ENCODE results near the gene DESI1. TPM values are rescaled to one million over a fixed set of nuclear protein-coding genes. Genes with fewer than 3 reads are reported as not detected.

Gene DESI1
- total and polyA plus RNA-seq, 4 experiments from 2014 or later, result 9.5 to 28.7 (median 19.9) TPM

DNA sequence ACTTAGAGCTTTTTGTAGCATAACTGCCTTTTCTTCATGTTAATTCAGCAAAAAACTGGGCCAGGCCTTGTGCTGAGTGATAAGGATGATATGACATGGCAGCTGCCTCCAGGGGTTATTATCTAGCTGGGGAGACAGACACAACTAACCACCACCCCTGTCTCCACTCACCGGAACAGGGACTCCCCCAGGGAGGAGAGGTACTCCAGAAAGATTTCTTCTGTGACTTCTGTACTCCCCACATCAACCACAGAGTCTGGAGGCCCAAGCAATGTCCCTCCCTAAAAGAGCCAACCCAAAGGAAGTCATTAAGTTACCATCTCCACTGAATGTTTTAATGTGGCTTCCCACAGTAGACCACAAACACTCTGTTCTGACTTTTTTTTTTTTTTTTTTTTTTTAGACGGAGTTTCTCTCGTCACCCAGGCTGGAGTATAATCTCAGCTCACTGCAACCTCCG lies 16.9 kb downstream of the DESI1 start:
- H3K27me3 ChIP-seq (ENCODE audit: insufficient read depth, low read length), result no peaks in the 10 kb centered on the region
- Mint-ChIP-seq H3K27ac (peak overlapping the region; percentile 42 to 95 (median 85)), H3K4me1 (peaks cover 18 to 38% (median 23%) of the 10 kb centered on the region in 4 donors), H3K9me3 (peaks cover 0 to 3% (median 0%) of the 10 kb centered on the region in 8 donors), H3K4me3 (peak overlapping the region; percentile 43 to 79 (median 58)), H3K27me3 (peaks cover 0 to 2% of the 10 kb centered on the region in 2 donors), H3K36me3 (peaks cover 33 to 41% of the 10 kb centered on the region in 2 donors)
- H3K4me3 ChIP-seq (ENCODE audit: low read length in 2 of 2), result no peak overlapping the region
- DNase-seq, result peak; percentile 81 to 93 (median 83)
- peaks cover 28% of the 10 kb centered on the region for H3K4me1 ChIP-seq (ENCODE audit: insufficient read depth, low read length)
- no peaks in the 10 kb centered on the region for H3K9me3 ChIP-seq (ENCODE audit: control insufficient read depth in 1 of 2, low read length in 2 of 2)
- H3K27ac ChIP-seq (ENCODE audit: low read depth, low read length), result no peak overlapping the region
- intact Hi-C loops (cut with micrococcal nuclease), result no loop called here
- ChIA-PET POLR2A (ENCODE audit: partially characterized antibody) (interaction anchor here (1.0 to 2.1 kb wide), 5 partner anchors 14 to 318 kb away, joined by 3 to 13 read pairs (median 3); partner anchors contain the start of genes PMM1, POLR3H and RANGAP1), CTCF (ENCODE audit: partially characterized antibody) (interaction anchor here (0.7 to 2.3 kb wide), 3 partner anchors 11 to 277 kb away, joined by 4 to 6 read pairs (median 5); partner anchors contain the start of gene PMM1)
- peaks cover 32% of the 10 kb centered on the region for H3K36me3 ChIP-seq (ENCODE audit: insufficient read depth, low read length)

- Mint-ChIP-seq H3K4me1 (peaks cover 18 to 34% (median 23%) of the 10 kb centered on the region in 4 donors), H3K4me3 (no peak overlapping the region), H3K27ac (no peak overlapping the region), H3K27me3 (peaks cover 0 to 2% of the 10 kb centered on the region in 2 donors), H3K9me3 (peaks cover 0 to 3% (median 0%) of the 10 kb centered on the region in 8 donors), H3K36me3 (peaks cover 31 to 33% of the 10 kb centered on the region in 2 donors)
- DNase-seq, result no peak
- no peak overlapping the region for H3K4me3 ChIP-seq (ENCODE audit: low read length in 2 of 2)
- no peaks in the 10 kb centered on the region for H3K9me3 ChIP-seq (ENCODE audit: control insufficient read depth in 1 of 2, low read length in 2 of 2)
- H3K27ac ChIP-seq (ENCODE audit: low read depth, low read length), result no peak overlapping the region
- intact Hi-C loops (cut with micrococcal nuclease), result no loop called here
- CTCF ChIA-PET (ENCODE audit: partially characterized antibody), result no interaction called here
- no peaks in the 10 kb centered on the region for H3K27me3 ChIP-seq (ENCODE audit: insufficient read depth, low read length)
- peaks cover 24% of the 10 kb centered on the region for H3K36me3 ChIP-seq (ENCODE audit: insufficient read depth, low read length)
- POLR2A ChIA-PET (ENCODE audit: partially characterized antibody), result no interaction called here
- peaks cover 28% of the 10 kb centered on the region for H3K4me1 ChIP-seq (ENCODE audit: insufficient read depth, low read length)
Observed at GRCh38 chr22:41600976-41601375, 19.9 kb downstream of the DESI1 start.

DNA sequence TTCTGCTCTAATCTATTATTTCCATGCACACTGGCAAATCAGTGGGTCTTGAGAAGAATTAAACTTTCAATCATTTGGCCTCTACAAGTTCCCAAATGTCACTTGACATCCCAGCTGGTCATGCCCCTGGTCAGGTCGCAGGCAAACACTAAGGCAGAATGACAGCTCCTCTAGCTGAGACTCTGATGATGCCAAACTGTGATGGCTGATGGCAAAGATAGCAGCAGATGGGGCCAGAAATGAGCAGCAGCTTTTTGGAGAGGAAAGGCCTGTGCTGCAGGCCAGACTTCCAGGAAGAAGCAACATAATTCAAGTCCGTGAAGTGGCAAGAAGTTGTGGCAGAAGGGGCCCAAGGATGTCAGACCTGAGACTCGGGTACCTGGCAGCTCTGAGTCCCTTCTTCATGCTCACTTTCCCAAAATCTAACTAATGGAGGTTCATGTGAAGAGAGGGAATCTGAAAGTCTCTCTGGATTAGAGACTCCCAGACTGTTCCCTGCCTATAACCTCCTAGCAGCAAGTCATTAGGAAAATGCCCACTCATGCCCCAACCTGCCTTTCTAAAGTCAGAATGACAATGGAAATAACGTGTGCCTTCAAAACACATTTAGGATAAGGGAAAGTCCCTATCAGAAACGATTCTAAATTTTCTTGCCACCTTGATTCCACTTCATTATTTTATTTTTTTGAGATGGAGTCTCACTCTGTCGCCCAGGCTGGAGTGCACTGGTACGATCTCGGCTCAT lies 21.8 kb downstream of the DESI1 start:
- Histone ChIP-seq H3K27me3 (ENCODE audit: insufficient read depth, low read length) (no peaks in the 10 kb centered on the region), H3K4me3 (ENCODE audit: low read length in 2 of 2) (no peak overlapping the region), H3K9me3 (ENCODE audit: control insufficient read depth in 1 of 2, low read length in 2 of 2) (no peaks in the 10 kb centered on the region), H3K4me1 (ENCODE audit: insufficient read depth, low read length) (peaks cover 17% of the 10 kb centered on the region), H3K27ac (ENCODE audit: low read depth, low read length) (no peak overlapping the region), H3K36me3 (ENCODE audit: insufficient read depth, low read length) (peaks cover 13% of the 10 kb centered on the region)
- Mint-ChIP-seq H3K4me3 (no peak overlapping the region), H3K9me3 (peaks cover 0 to 3% (median 0%) of the 10 kb centered on the region in 8 donors), H3K27ac (no peak overlapping the region), H3K36me3 (peaks cover 19 to 26% of the 10 kb centered on the region in 2 donors), H3K4me1 (peaks cover 14 to 20% (median 17%) of the 10 kb centered on the region in 4 donors), H3K27me3 (peaks cover 0 to 2% of the 10 kb centered on the region in 2 donors)
- POLR2A ChIA-PET (ENCODE audit: partially characterized antibody), result interaction anchor here (1.5 to 1.8 kb wide), 2 partner anchors 10 to 17 kb away, joined by 3 to 7 read pairs; partner anchors contain the start of gene PMM1
- DNase-seq, result no peak
- intact Hi-C loops (cut with micrococcal nuclease), result loop anchor here (5.0 kb wide), 1 partner anchor 197 kb away; no protein-coding TSS in a partner anchor
- CTCF ChIA-PET (ENCODE audit: partially characterized antibody), result interaction anchor here (0.7 to 2.2 kb wide), 3 partner anchors 8 to 195 kb away, joined by 3 to 9 read pairs (median 4); partner anchors contain the start of gene PMM1

GRCh38 chr22:41598081-41598480 lies 22.8 kb downstream of the DESI1 start:
- POLR2A ChIA-PET (ENCODE audit: partially characterized antibody), result interaction anchor here (1.2 to 1.9 kb wide), 4 partner anchors 9 to 54 kb away, joined by 3 to 7 read pairs (median 4); partner anchors contain the start of genes PMM1 and POLR3H
- H3K9me3 ChIP-seq (ENCODE audit: control insufficient read depth in 1 of 2, low read length in 2 of 2), result no peaks in the 10 kb centered on the region
- no peak for DNase-seq
- H3K27ac ChIP-seq (ENCODE audit: low read depth, low read length), result no peak overlapping the region
- no peaks in the 10 kb centered on the region for H3K9me3 Mint-ChIP-seq
- peaks cover 13% of the 10 kb centered on the region for H3K36me3 ChIP-seq (ENCODE audit: insufficient read depth, low read length)
- no peak overlapping the region for H3K4me3 ChIP-seq (ENCODE audit: low read length in 2 of 2)
- peaks cover 7% of the 10 kb centered on the region for H3K4me1 ChIP-seq (ENCODE audit: insufficient read depth, low read length)
- intact Hi-C loops (cut with micrococcal nuclease), result loop anchor here (5.0 kb wide), 1 partner anchor 196 kb away; no protein-coding TSS in a partner anchor
- H3K27me3 ChIP-seq (ENCODE audit: insufficient read depth, low read length), result no peaks in the 10 kb centered on the region
- peaks cover 6 to 10% (median 9%) of the 10 kb centered on the region in 4 donors for H3K4me1 Mint-ChIP-seq
- no peak overlapping the region for H3K27ac Mint-ChIP-seq
- no peak overlapping the region for H3K4me3 Mint-ChIP-seq
- H3K27me3 Mint-ChIP-seq, result no peaks in the 10 kb centered on the region
- CTCF ChIA-PET (ENCODE audit: partially characterized antibody), result interaction anchor here (1.2 to 2.2 kb wide), 9 partner anchors 9 to 197 kb away, joined by 3 to 10 read pairs (median 3); partner anchors contain the start of genes PMM1 and POLR3H
- peaks cover 13 to 20% of the 10 kb centered on the region in 2 donors for H3K36me3 Mint-ChIP-seq

GRCh38 chr22:41597635-41597953 lies 23.2 kb downstream of the DESI1 start:
- Histone ChIP-seq H3K9me3 (ENCODE audit: control insufficient read depth in 1 of 2, low read length in 2 of 2) (no peaks in the 10 kb centered on the region), H3K36me3 (ENCODE audit: insufficient read depth, low read length) (peaks cover 8% of the 10 kb centered on the region), H3K4me1 (ENCODE audit: insufficient read depth, low read length) (peaks cover 4% of the 10 kb centered on the region), H3K27ac (ENCODE audit: low read depth, low read length) (no peak overlapping the region), H3K27me3 (ENCODE audit: insufficient read depth, low read length) (no peaks in the 10 kb centered on the region), H3K4me3 (ENCODE audit: low read length in 2 of 2) (no peak overlapping the region)
- no peaks in the 10 kb centered on the region for H3K9me3 Mint-ChIP-seq
- no peak overlapping the region for H3K4me3 Mint-ChIP-seq
- ChIA-PET POLR2A (ENCODE audit: partially characterized antibody) (interaction anchor here (1.2 to 1.9 kb wide), 5 partner anchors 8 to 53 kb away, joined by 3 to 7 read pairs (median 4); partner anchors contain the start of genes DESI1, PMM1, POLR3H and XRCC6), CTCF (ENCODE audit: partially characterized antibody) (interaction anchor here (1.1 to 2.2 kb wide), 10 partner anchors 8 to 196 kb away, joined by 3 to 10 read pairs (median 3); partner anchors contain the start of genes PMM1 and POLR3H)
- no peak for DNase-seq
- H3K36me3 Mint-ChIP-seq, result peaks cover 9 to 16% of the 10 kb centered on the region in 2 donors
- H3K27ac Mint-ChIP-seq, result no peak overlapping the region
- no peaks in the 10 kb centered on the region for H3K27me3 Mint-ChIP-seq
- H3K4me1 Mint-ChIP-seq, result peaks cover 3 to 5% (median 4%) of the 10 kb centered on the region in 4 donors
- intact Hi-C loops (cut with micrococcal nuclease), result loop anchor here (5.0 kb wide), 1 partner anchor 195 kb away; no protein-coding TSS in a partner anchor

- peak overlapping the region in 1 of 7 donors; percentile 37 for H3K27ac Mint-ChIP-seq
- Histone ChIP-seq H3K36me3 (ENCODE audit: insufficient read depth, low read length) (peaks cover 3% of the 10 kb centered on the region), H3K9me3 (ENCODE audit: control insufficient read depth in 1 of 2, low read length in 2 of 2) (no peaks in the 10 kb centered on the region), H3K27me3 (ENCODE audit: insufficient read depth, low read length) (no peaks in the 10 kb centered on the region), H3K27ac (ENCODE audit: low read depth, low read length) (no peak overlapping the region), H3K4me1 (ENCODE audit: insufficient read depth, low read length) (no peaks in the 10 kb centered on the region), H3K4me3 (ENCODE audit: low read length in 2 of 2) (no peak overlapping the region)
- intact Hi-C loops (cut with micrococcal nuclease), result loop anchor here (5.0 kb wide), 1 partner anchor 195 kb away; no protein-coding TSS in a partner anchor
- POLR2A ChIA-PET (ENCODE audit: partially characterized antibody), result interaction anchor here (1.2 to 1.9 kb wide), 4 partner anchors 15 to 53 kb away, joined by 3 to 5 read pairs (median 4); partner anchors contain the start of genes DESI1, POLR3H and XRCC6
- H3K9me3 Mint-ChIP-seq, result no peaks in the 10 kb centered on the region
- peak in 3 of 5 donors; percentile 14 to 31 (median 19) for DNase-seq
- no peaks in the 10 kb centered on the region for H3K4me1 Mint-ChIP-seq
- H3K4me3 Mint-ChIP-seq, result no peak overlapping the region
- peaks cover 5 to 12% of the 10 kb centered on the region in 2 donors for H3K36me3 Mint-ChIP-seq
- no peaks in the 10 kb centered on the region for H3K27me3 Mint-ChIP-seq
- CTCF ChIA-PET (ENCODE audit: partially characterized antibody), result interaction anchor here (0.6 to 2.2 kb wide), 11 partner anchors 8 to 196 kb away, joined by 3 to 10 read pairs (median 3); partner anchors contain the start of genes PMM1 and POLR3H
Observed at GRCh38 chr22:41596776-41597634, 23.8 kb downstream of the DESI1 start.

Measured in CD4-positive, alpha-beta memory T cell (primary cell).